ENCODE results near the gene MOB3B. TPM values are rescaled to one million over a fixed set of nuclear protein-coding genes. Genes with fewer than 3 reads are reported as not detected.

The MOB3B gene
- total RNA-seq, 4 donors from 2014 or later, result 9.8 to 17.6 (median 14.6) TPM

DNA sequence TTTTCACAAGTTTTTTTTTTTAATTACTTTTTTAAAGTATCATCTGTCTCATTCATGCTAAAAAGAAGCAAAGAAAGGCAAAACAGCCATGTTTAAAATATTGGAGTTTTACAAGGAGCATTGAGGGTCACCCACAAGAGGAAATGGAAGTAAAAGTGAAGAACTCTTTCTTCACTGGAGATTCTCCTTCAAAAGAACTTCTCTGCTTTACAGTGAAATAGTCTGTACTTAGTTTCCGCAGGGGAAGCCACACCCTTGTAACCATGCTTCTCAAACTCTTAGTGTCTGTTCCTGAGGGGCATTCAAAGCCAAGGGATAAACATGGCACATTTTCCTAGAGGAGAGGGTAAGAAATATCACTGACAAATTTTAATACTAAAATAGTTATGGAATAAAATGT, 35.1 kb upstream of the MOB3B start:
- H3K27me3 ChIP-seq, result no peaks in the 10 kb centered on the region
- intact Hi-C loops (cut with DNase I), result no loop called here
- H3K4me1 ChIP-seq, result no peaks in the 10 kb centered on the region
- TF ChIP-seq, protein P1, sequence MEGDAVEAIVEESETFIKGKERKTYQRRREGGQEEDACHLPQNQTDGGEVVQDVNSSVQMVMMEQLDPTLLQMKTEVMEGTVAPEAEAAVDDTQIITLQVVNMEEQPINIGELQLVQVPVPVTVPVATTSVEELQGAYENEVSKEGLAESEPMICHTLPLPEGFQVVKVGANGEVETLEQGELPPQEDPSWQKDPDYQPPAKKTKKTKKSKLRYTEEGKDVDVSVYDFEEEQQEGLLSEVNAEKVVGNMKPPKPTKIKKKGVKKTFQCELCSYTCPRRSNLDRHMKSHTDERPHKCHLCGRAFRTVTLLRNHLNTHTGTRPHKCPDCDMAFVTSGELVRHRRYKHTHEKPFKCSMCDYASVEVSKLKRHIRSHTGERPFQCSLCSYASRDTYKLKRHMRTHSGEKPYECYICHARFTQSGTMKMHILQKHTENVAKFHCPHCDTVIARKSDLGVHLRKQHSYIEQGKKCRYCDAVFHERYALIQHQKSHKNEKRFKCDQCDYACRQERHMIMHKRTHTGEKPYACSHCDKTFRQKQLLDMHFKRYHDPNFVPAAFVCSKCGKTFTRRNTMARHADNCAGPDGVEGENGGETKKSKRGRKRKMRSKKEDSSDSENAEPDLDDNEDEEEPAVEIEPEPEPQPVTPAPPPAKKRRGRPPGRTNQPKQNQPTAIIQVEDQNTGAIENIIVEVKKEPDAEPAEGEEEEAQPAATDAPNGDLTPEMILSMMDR (IDR thresholded peaks at IDR 0.05), result no peak
- TF ChIP-seq POLR2A (IDR thresholded peaks at IDR 0.05), result no peak
- 81 to 89% methylated on average over 1 of the region's 1 CpG for WGBS, 2 donors
- peaks cover 0 to 3% of the 10 kb centered on the region in 2 donors for H3K36me3 ChIP-seq
- no peak overlapping the region for H3K27ac ChIP-seq
- no peaks in the 10 kb centered on the region for H3K9me3 ChIP-seq
- DNase-seq, result no peak
- no peak overlapping the region for H3K4me3 ChIP-seq (replicated peaks in 1 of 3)

DNA sequence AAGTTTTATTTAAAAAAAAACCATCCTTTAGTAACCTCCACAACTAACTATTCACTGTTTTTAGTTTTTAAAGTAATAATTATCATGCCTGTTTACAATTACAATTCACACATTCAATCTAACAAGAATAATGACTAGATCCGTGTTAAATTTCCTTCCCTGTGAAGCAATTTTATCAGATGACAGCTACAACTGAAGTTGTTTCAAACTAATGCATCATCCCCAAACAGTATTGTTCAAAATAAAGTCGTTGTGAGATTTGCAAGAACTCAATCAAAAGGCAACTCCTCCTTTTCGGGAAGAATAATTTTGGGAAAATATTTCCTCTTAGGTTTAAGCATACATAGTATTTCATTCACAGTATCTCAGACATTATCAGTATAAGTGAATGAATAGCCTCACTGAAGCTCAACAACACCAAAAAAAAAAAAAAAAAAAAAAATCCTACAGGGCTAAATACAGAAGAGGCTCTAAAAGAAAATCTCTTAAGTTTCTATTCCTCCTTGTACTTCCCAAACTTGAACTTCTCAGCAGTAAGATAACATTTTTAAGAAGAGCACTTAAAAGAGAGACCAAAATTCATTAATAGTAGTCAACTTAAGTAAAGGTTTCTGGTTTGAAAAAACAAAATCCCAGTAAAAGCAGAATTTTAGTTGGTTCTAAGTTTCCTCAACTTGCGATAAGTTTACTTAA, 34.3 kb upstream of the MOB3B start:
- intact Hi-C loops (cut with DNase I), result no loop called here
- TF ChIP-seq, protein P1 (IDR thresholded peaks at IDR 0.05), result no peak
- no peak for TF ChIP-seq POLR2A (IDR thresholded peaks at IDR 0.05)
- 89 to 96% methylated on average over 4 of the region's 4 CpGs for WGBS, 2 donors
- H3K27me3 ChIP-seq, result no peaks in the 10 kb centered on the region
- H3K9me3 ChIP-seq, result no peaks in the 10 kb centered on the region
- DNase-seq, result no peak
- no peak overlapping the region for H3K4me3 ChIP-seq (replicated peaks in 1 of 3)
- no peak overlapping the region for H3K27ac ChIP-seq
- H3K4me1 ChIP-seq, result no peaks in the 10 kb centered on the region
- peaks cover 0 to 3% of the 10 kb centered on the region in 2 donors for H3K36me3 ChIP-seq

DNA sequence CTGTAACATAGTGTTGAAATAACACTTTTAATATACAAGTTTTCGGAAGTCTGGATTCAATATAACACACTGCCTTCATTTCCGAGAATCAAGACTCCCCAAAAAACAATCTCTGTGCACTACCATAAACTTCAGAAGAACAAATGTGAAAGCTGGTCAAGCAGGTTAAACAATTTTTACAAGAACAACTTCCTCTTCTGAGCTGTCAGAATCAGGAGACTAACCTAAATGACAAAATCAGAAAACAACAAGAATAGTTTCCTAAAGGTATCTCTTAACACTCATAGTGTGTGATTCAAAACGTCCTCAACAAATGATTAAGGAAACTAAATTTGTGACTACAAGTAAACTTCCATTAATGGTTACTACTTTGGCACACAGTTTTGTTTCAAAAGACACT, 32.1 kb upstream of the MOB3B start:
- H3K4me1 ChIP-seq, result no peaks in the 10 kb centered on the region
- TF ChIP-seq, protein P1 (IDR thresholded peaks at IDR 0.05), result no peak
- TF ChIP-seq POLR2A (IDR thresholded peaks at IDR 0.05), result no peak
- peaks cover 0 to 13% of the 10 kb centered on the region in 2 donors for H3K36me3 ChIP-seq
- 80 to 84% methylated on average over 3 of the region's 3 CpGs for WGBS, 2 donors
- DNase-seq, result no peak
- no peaks in the 10 kb centered on the region for H3K27me3 ChIP-seq
- H3K4me3 ChIP-seq (replicated peaks in 1 of 3), result no peak overlapping the region
- intact Hi-C loops (cut with DNase I), result no loop called here
- H3K9me3 ChIP-seq, result no peaks in the 10 kb centered on the region
- H3K27ac ChIP-seq, result no peak overlapping the region

DNA sequence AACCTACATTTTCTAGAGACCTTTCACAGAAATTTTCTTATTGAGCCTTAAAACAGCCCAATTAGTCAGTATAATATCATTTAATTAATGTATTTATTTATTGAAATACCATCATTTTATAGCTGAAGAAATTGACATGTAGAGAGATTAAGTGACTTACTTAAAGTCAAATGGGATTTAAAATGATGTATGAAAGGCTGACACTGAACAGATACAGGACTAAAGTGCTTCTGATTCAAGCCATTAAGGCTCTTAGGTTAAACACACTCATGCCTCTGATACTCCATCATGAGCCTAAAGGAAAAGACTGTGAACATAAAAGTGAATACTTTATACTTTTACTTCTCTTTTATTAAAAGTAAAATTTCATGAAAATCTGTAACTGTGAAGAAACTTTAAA, 30.8 kb upstream of the MOB3B start:
- Histone ChIP-seq H3K27me3 (no peaks in the 10 kb centered on the region), H3K27ac (no peak overlapping the region), H3K4me1 (no peaks in the 10 kb centered on the region), H3K36me3 (peaks cover 7 to 23% of the 10 kb centered on the region in 2 donors), H3K4me3 (replicated peaks in 1 of 3) (no peak overlapping the region), H3K9me3 (no peaks in the 10 kb centered on the region)
- intact Hi-C loops (cut with DNase I), result no loop called here
- TF ChIP-seq, protein P1 (IDR thresholded peaks at IDR 0.05), result no peak
- TF ChIP-seq POLR2A (IDR thresholded peaks at IDR 0.05), result no peak
- DNase-seq, result no peak

DNA sequence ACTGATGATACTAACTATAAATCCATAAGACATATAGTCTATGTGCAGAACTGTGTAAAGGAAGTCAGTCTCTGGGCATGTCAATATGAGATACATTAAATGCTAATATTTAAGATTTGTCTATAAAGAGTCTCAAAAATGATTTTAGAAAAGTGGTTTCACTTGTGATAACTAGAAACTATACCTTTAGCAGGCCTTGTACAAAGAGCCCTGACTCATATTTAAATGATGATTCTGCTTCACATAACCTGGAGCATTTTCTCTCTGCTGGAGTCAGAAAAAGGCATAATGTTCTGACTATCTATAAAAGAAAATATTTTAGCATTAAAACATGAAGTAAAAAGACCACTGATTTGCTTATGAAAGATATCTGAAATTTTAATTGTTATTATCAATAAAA, 28.7 kb upstream of the MOB3B start:
- Histone ChIP-seq H3K4me3 (replicated peaks in 1 of 3) (no peak overlapping the region), H3K27ac (no peak overlapping the region), H3K9me3 (no peaks in the 10 kb centered on the region), H3K36me3 (peaks cover 7 to 23% of the 10 kb centered on the region in 2 donors), H3K4me1 (no peaks in the 10 kb centered on the region), H3K27me3 (no peaks in the 10 kb centered on the region)
- no peak for TF ChIP-seq POLR2A (IDR thresholded peaks at IDR 0.05)
- TF ChIP-seq, protein P1 (IDR thresholded peaks at IDR 0.05), result no peak
- no peak for DNase-seq
- intact Hi-C loops (cut with DNase I), result no loop called here
